GM18498 (cell line): ENCODE data around the gene SYCE1.

Experiments
- ATAC-seq: cut with Tn5 transposase; IDR thresholded peaks from one replicate; pipeline ENCODE4 v1.9.1; 2021; ENCODE audit warnings: mild to moderate bottlenecking, moderate library complexity; ENCODE audit not compliant: unreplicated experiment

SYCE1 gene

GRCh38 chr10:133516057-133516456, 49.3 kb downstream of the SYCE1 start:
- no peak for ATAC-seq

- no peak for ATAC-seq
Measured at GRCh38 chr10:133515471-133515870, 49.9 kb downstream of the SYCE1 start.

- no peak for ATAC-seq
Measured at GRCh38 chr10:133511907-133512528, 53.4 kb downstream of the SYCE1 start.

- ATAC-seq: no peak
Measured at GRCh38 chr10:133511408-133511807, 54.0 kb downstream of the SYCE1 start.

- no peak for ATAC-seq
Measured at GRCh38 chr10:133509700-133510099, 55.7 kb downstream of the SYCE1 start.
